ENCODE data around the gene S1PR4. TPM values are rescaled to one million over a fixed set of nuclear protein-coding genes. Genes with fewer than 3 reads are reported as not detected.

S1PR4 gene
- not detected in 2 replicates for polyA plus RNA-seq

GRCh38 chr19:3178377-3178972, at the start of gene S1PR4:
S1PR4 (plus strand) TSS chr19:3178769; CDS start chr19:3178793, 24 bp downstream.

GRCh38 chr19:3135961-3136683, 42.4 kb upstream of the S1PR4 start, which contains the start of gene GNA15:
GNA15 (plus strand) TSS chr19:3136033; CDS start chr19:3136451, 418 bp downstream.

GRCh38 chr19:3185461-3186159, 7.0 kb downstream of the S1PR4 start, which contains the start of gene NCLN:
NCLN (plus strand) TSS chr19:3185930; CDS start chr19:3186031, 101 bp downstream.

GRCh38 chr19:3224346-3225168, 46.0 kb downstream of the S1PR4 start, which contains the start of gene CELF5:
CELF5 (plus strand) TSS chr19:3224661; CDS start chr19:3224740, 79 bp downstream.

Other genes starting within 250 kb of the S1PR4 start
- 0.81 and 2.7 TPM in 2 replicates for gene ZNF77, start 233.8 kb upstream of the S1PR4 start, polyA plus RNA-seq
- 1.4 TPM in 1 of 2 replicates, not detected in the other for gene TLE6, start 201.2 kb upstream of the S1PR4 start, polyA plus RNA-seq
- gene TLE2, start 149.5 kb upstream of the S1PR4 start, polyA plus RNA-seq: 0.21 and 0.98 TPM in 2 replicates
- gene TLE5, start 116.3 kb upstream of the S1PR4 start, polyA plus RNA-seq: 9.8 and 15.6 TPM in 2 replicates
- gene GNA11, start 84.4 kb upstream of the S1PR4 start, polyA plus RNA-seq: 0.42 and 1.0 TPM in 2 replicates
- gene GNA15, start 42.7 kb upstream of the S1PR4 start, polyA plus RNA-seq: 0.89 and 0.94 TPM in 2 replicates
- gene NCLN, start 7.2 kb downstream of the S1PR4 start, polyA plus RNA-seq: 19.8 and 27.3 TPM in 2 replicates
- 0.15 and 5.7 TPM in 2 replicates for gene CELF5, start 45.9 kb downstream of the S1PR4 start, polyA plus RNA-seq
- 1.4 and 5.7 TPM in 2 replicates for gene NFIC, start 187.8 kb downstream of the S1PR4 start, polyA plus RNA-seq